ENCODE results near the gene NTN4. TPM values are rescaled to one million over a fixed set of nuclear protein-coding genes. Genes with fewer than 3 reads are reported as not detected.
"Not testable (repeated sequence)": the region's sequence is repeated elsewhere in the genome, so short reads cannot be mapped to it uniquely, and the experiment has no call there.

The NTN4 gene
- polyA plus RNA-seq, 1 of the 3 experiments (the other 2 are of a cell fraction): 0.08 TPM

- H4K20me1 ChIP-seq (ENCODE audit: insufficient read depth): no peaks in the 10 kb centered on the region
- no peaks in the 10 kb centered on the region for H3K79me2 ChIP-seq (ENCODE audit: insufficient read depth)
- H2AFZ ChIP-seq (ENCODE audit: low read depth): no peak overlapping the region
- H3K36me3 ChIP-seq (replicated peaks in 1 of 2; ENCODE audit: control insufficient read depth in 1 of 2, insufficient read depth in 2 of 2, low read length in 1 of 2): no peaks in the 10 kb centered on the region
- WGBS (ENCODE audit: low lambda C conversion rate): 4% methylated on average over 1 of the region's 1 CpG
- no peak overlapping the region for H3K27ac ChIP-seq (ENCODE audit: low read depth in 2 of 2, low read length in 1 of 2)
- peak; percentile 65 for DNase-seq
- no peak overlapping the region for H3K4me3 ChIP-seq (ENCODE audit: low read depth in 2 of 2, low read length in 1 of 2)
- POLR2A ChIA-PET: no interaction called here
- H3K9me2 ChIP-seq: no peaks in the 10 kb centered on the region
- H3K27me3 ChIP-seq (ENCODE audit: insufficient read depth): no peaks in the 10 kb centered on the region
- no peak overlapping the region for H3K4me2 ChIP-seq
- H3K4me1 ChIP-seq (ENCODE audit: control insufficient read depth in 1 of 2, insufficient read depth in 2 of 2, low read depth in 1 of 2, low read length in 1 of 2): no peaks in the 10 kb centered on the region
- H3F3A ChIP-seq (replicated peaks; ENCODE audit: insufficient read depth): no peaks in the 10 kb centered on the region
- CTCF ChIA-PET: interaction anchor here (0.6 to 1.3 kb wide), 6 partner anchors 11 to 239 kb away, joined by 3 to 5 read pairs (median 4); no protein-coding TSS in a partner anchor
- no peaks in the 10 kb centered on the region for H3K9me3 ChIP-seq
- H3K9ac ChIP-seq: no peak overlapping the region
- TF ChIP-seq NFIC (IDR thresholded peaks at IDR 0.05; ENCODE audit: borderline replicate concordance) (peak; percentile 97), RFX5 (IDR thresholded peaks at IDR 0.05; ENCODE audit: low read length) (peak; percentile 45; the same call in 1 of the 2 replicates), RXRA (IDR thresholded peaks at IDR 0.05; ENCODE audit: borderline replicate concordance, low read depth) (no peak), JUND (IDR thresholded peaks at IDR 0.05) (no peak), EZH2phosphoT487 (IDR thresholded peaks at IDR 0.05; ENCODE audit: borderline replicate concordance, low read depth) (no peak), MXI1 (IDR thresholded peaks at IDR 0.05; ENCODE audit: low read depth, low read length) (0 out of 2 replicates have a peak, but pooled peaks have one; percentile 20), NRF1 (IDR thresholded peaks at IDR 0.05; ENCODE audit: low read depth, low read length) (no peak), RAD21 (IDR thresholded peaks at IDR 0.05; ENCODE audit: low read length) (peak; percentile 67), CTCF (IDR thresholded peaks at IDR 0.05) (peak; percentile 74), SMC3 (IDR thresholded peaks at IDR 0.05; ENCODE audit: low read depth, low read length) (peak; percentile 79)
Observed at GRCh38 chr12:95820096-95820703, 29.6 kb upstream of the NTN4 start.

- H4K20me1 ChIP-seq (ENCODE audit: insufficient read depth): no peaks in the 10 kb centered on the region
- no peak overlapping the region for H3K9ac ChIP-seq
- H3K27me3 ChIP-seq (ENCODE audit: insufficient read depth): peaks cover 12% of the 10 kb centered on the region; the same call in 1 of the 2 replicates
- no peaks in the 10 kb centered on the region for H3K9me3 ChIP-seq
- TF ChIP-seq SMC3 (IDR thresholded peaks at IDR 0.05; ENCODE audit: low read depth, low read length): peak; percentile 82
- TF ChIP-seq CTCF (IDR thresholded peaks at IDR 0.05): peak; percentile 82
- TF ChIP-seq NRF1 (IDR thresholded peaks at IDR 0.05; ENCODE audit: low read depth, low read length): no peak
- TF ChIP-seq RAD21 (IDR thresholded peaks at IDR 0.05; ENCODE audit: low read length): peak; percentile 86
- H3K4me2 ChIP-seq: no peak overlapping the region
- no peaks in the 10 kb centered on the region for H3K79me2 ChIP-seq (ENCODE audit: insufficient read depth)
- H3F3A ChIP-seq (replicated peaks; ENCODE audit: insufficient read depth): no peaks in the 10 kb centered on the region
- H3K4me1 ChIP-seq (ENCODE audit: control insufficient read depth in 1 of 2, insufficient read depth in 2 of 2, low read depth in 1 of 2, low read length in 1 of 2): no peaks in the 10 kb centered on the region
- no peaks in the 10 kb centered on the region for H3K36me3 ChIP-seq (replicated peaks in 1 of 2; ENCODE audit: control insufficient read depth in 1 of 2, insufficient read depth in 2 of 2, low read length in 1 of 2)
- POLR2A ChIA-PET: no interaction called here
- DNase-seq: peak; percentile 40
- H3K27ac ChIP-seq (ENCODE audit: low read depth in 2 of 2, low read length in 1 of 2): no peak overlapping the region
- CTCF ChIA-PET: interaction anchor here (0.7 to 1.6 kb wide), 13 partner anchors 18 to 234 kb away, joined by 3 to 8 read pairs (median 4); no protein-coding TSS in a partner anchor
- no peaks in the 10 kb centered on the region for H3K9me2 ChIP-seq
- no peak overlapping the region for H2AFZ ChIP-seq (ENCODE audit: low read depth)
- WGBS (ENCODE audit: low lambda C conversion rate): 32% methylated on average over 5 of the region's 5 CpGs
- H3K4me3 ChIP-seq (ENCODE audit: low read depth in 2 of 2, low read length in 1 of 2): peak overlapping the region in 1 of 2 experiments; percentile 18; a peak in 1 of 4 replicates
Observed at GRCh38 chr12:95815632-95816212, 25.2 kb upstream of the NTN4 start.

GRCh38 chr12:95812155-95812554 is 21.6 kb upstream of the NTN4 start:
- H3K9ac ChIP-seq; H3K9me3 ChIP-seq; POLR2A ChIA-PET; H2AFZ ChIP-seq (ENCODE audit: low read depth); H3F3A ChIP-seq (replicated peaks; ENCODE audit: insufficient read depth); H3K4me3 ChIP-seq (ENCODE audit: low read depth in 2 of 2, low read length in 1 of 2); H3K27ac ChIP-seq (ENCODE audit: low read depth in 2 of 2, low read length in 1 of 2); H3K4me2 ChIP-seq; H3K36me3 ChIP-seq (replicated peaks in 1 of 2; ENCODE audit: control insufficient read depth in 1 of 2, insufficient read depth in 2 of 2, low read length in 1 of 2); H3K79me2 ChIP-seq (ENCODE audit: insufficient read depth); DNase-seq; H3K9me2 ChIP-seq; H3K4me1 ChIP-seq (ENCODE audit: control insufficient read depth in 1 of 2, insufficient read depth in 2 of 2, low read depth in 1 of 2, low read length in 1 of 2); H4K20me1 ChIP-seq (ENCODE audit: insufficient read depth): not testable (repeated sequence)
- CTCF ChIA-PET: interaction anchor here (1.6 to 3.2 kb wide), 3 partner anchors 37 to 237 kb away, joined by 4 to 17 read pairs (median 9); no protein-coding TSS in a partner anchor
- WGBS (ENCODE audit: low lambda C conversion rate): 79% methylated on average over 4 of the region's 4 CpGs
- peaks cover 12% of the 10 kb centered on the region; the same call in 1 of the 2 replicates for H3K27me3 ChIP-seq (ENCODE audit: insufficient read depth)
